Upper lobe of right lung (tissue), 1 donor: ENCODE measurements around the gene PCARE. TPM values are rescaled to one million over a fixed set of nuclear protein-coding genes. Genes with fewer than 3 reads are reported as not detected.
"Not testable (repeated sequence)": the region's sequence is repeated elsewhere in the genome, so short reads cannot be mapped to it uniquely, and the experiment has no call there.

ENCODE experiments used
- ATAC-seq: fragments of 200-7000 bp; cut with Tn5 transposase; one replicate; pipeline ENCODE4 v1.9.1; 2020; ENCODE audit warnings: mild to moderate bottlenecking, moderate library complexity
- DNase-seq: peaks from one replicate; pipeline ENCODE4 v3.0.0-alpha.2; 2020
- H3K27ac ChIP-seq: fragments of 200-600 bp; one replicate; pipeline ENCODE4 v1.8.0; 2022
- H3K27me3 ChIP-seq: fragments of 200-600 bp; one replicate; pipeline ENCODE4 v1.8.0; 2022; ENCODE audit warnings: mild to moderate bottlenecking
- H3K36me3 ChIP-seq: fragments of 200-600 bp; one replicate; pipeline ENCODE4 v1.8.0; 2022
- H3K4me1 ChIP-seq: fragments of 200-600 bp; one replicate; pipeline ENCODE4 v1.8.0; 2022
- H3K4me3 ChIP-seq: fragments of 200-600 bp; one replicate; pipeline ENCODE4 v1.8.0; 2022; ENCODE audit warnings: mild to moderate bottlenecking
- H3K9me3 ChIP-seq: fragments of 200-600 bp; one replicate; pipeline ENCODE4 v1.8.0; 2022
- intact Hi-C: fragments of 100-400 bp; cut with DNase I; formaldehyde crosslinking; loops from one replicate; pipeline ENCODE4 v1.11.0; 2022
- total RNA-seq: library from RNA; stranded (reverse); fragmentation: NEBNext Ultra II Directional; extraction: Animal tissue kit (Norgen Biotek cat#: 25700); gene quantifications from one replicate; pipeline ENCODE4 v1.2.1, GENCODE V29; 2021
- TF ChIP-seq, protein P1 (sequence below): fragments of 200-600 bp; IDR thresholded peaks from one replicate; pipeline ENCODE4 v1.8.0; 2022; ENCODE audit warnings: antibody characterized with exemption
- donor health status: DM: no; HTN: yes; CAD: no; lungs with severe emphysema.

PCARE gene
- total RNA-seq, 1 donor from 2014 or later, result 0.55 TPM

DNA sequence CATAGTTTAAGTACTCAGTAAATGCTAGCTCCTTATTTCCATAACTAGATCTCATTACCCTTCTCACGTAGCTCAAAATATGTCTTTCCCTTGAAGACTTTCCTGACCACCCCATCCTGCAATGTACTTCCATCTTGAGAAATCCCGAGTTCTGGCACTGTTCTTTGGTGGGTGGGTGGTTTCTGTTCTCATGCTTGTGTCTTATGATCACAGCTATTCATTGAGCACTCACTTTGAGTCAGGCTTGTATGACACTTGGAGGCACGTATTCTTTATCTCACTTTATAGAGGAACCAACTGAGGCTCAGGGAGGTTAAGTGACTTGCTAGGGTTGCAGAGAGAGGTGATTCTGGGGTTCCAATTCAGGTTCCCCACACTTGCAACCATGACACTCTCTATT, 31.9 kb upstream of the PCARE start:
- Histone ChIP-seq H3K27me3 (no peaks in the 10 kb centered on the region), H3K36me3 (no peaks in the 10 kb centered on the region), H3K4me3 (no peak overlapping the region), H3K4me1 (no peaks in the 10 kb centered on the region), H3K9me3 (no peaks in the 10 kb centered on the region), H3K27ac (no peak overlapping the region)
- DNase-seq (no peak), ATAC-seq (peak; percentile 35)
- TF ChIP-seq, protein P1, sequence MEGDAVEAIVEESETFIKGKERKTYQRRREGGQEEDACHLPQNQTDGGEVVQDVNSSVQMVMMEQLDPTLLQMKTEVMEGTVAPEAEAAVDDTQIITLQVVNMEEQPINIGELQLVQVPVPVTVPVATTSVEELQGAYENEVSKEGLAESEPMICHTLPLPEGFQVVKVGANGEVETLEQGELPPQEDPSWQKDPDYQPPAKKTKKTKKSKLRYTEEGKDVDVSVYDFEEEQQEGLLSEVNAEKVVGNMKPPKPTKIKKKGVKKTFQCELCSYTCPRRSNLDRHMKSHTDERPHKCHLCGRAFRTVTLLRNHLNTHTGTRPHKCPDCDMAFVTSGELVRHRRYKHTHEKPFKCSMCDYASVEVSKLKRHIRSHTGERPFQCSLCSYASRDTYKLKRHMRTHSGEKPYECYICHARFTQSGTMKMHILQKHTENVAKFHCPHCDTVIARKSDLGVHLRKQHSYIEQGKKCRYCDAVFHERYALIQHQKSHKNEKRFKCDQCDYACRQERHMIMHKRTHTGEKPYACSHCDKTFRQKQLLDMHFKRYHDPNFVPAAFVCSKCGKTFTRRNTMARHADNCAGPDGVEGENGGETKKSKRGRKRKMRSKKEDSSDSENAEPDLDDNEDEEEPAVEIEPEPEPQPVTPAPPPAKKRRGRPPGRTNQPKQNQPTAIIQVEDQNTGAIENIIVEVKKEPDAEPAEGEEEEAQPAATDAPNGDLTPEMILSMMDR, result no peak
- intact Hi-C loops, result no loop called here

DNA sequence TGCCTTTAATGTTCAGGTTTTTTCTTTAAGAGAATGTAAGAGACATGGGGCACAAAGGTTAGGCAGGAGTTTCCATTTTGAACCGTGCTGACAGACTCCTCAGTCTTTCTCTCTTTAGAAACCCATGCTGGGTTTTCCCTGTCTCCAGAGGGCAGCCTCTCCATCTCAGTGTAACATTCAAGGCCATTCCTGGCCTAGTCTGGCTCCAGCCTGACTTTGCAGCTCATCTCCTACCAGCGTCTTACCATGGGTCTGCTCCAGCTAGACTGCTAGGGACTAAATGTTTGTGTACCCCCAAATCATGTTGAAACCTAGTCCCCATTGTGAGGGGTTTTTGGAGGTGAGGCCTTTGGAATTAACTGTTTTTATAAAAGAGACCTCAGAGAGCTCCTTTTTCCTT, 31.1 kb upstream of the PCARE start:
- ATAC-seq, result no peak
- TF ChIP-seq, protein P1, result no peak
- no peak for DNase-seq
- H3K4me1 ChIP-seq, result no peaks in the 10 kb centered on the region
- intact Hi-C loops, result no loop called here
- no peak overlapping the region for H3K4me3 ChIP-seq
- H3K9me3 ChIP-seq, result no peaks in the 10 kb centered on the region
- H3K27me3 ChIP-seq, result no peaks in the 10 kb centered on the region
- H3K27ac ChIP-seq, result no peak overlapping the region
- no peaks in the 10 kb centered on the region for H3K36me3 ChIP-seq

DNA sequence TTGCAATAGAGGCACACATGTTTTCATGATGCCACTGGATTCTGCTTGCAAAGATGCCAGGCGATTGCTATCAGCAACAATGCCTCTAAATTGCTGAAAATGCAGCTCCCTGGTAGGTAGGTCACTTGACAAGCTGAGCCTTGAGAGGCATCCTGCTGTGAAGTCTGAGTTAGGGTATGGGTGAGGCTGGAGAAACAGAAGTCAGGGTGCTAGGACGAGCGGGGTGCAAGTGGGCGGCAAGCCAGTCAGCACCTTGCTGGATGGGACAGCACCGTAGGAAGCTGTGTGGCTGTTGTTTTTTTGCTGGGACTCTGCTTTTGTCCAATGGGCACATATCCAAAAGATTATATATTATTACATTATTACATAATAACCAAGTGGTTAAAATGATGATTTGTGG, 30.4 kb upstream of the PCARE start:
- intact Hi-C loops, result no loop called here
- Histone ChIP-seq H3K27me3 (no peaks in the 10 kb centered on the region), H3K36me3 (no peaks in the 10 kb centered on the region), H3K9me3 (no peaks in the 10 kb centered on the region), H3K4me1 (no peaks in the 10 kb centered on the region), H3K4me3 (no peak overlapping the region), H3K27ac (no peak overlapping the region)
- TF ChIP-seq, protein P1, result no peak
- no peak for DNase-seq
- no peak for ATAC-seq

DNA sequence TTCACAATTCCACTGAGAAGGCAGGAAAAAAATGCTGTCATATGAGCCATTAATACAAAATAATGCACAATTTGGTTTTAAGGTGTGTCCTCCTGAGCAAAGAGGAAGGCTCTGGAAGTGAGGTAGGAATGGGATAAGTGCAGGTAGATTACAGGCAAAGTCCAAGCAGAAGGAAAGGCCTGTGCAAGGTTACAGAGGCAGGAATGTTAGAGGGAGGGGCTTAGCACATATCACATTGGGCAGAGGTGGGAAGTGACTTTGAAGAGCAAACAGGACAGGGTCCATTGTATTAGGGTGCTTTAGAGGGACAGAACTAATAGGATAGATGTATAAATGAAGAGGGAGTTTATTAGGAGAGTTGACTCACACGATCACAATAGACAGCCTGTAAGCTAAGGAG, 26.2 kb upstream of the PCARE start:
- Histone ChIP-seq H3K4me1 (no peaks in the 10 kb centered on the region), H3K27me3 (no peaks in the 10 kb centered on the region), H3K4me3 (no peak overlapping the region), H3K9me3 (no peaks in the 10 kb centered on the region), H3K36me3 (no peaks in the 10 kb centered on the region), H3K27ac (no peak overlapping the region)
- TF ChIP-seq, protein P1, result no peak
- intact Hi-C loops, result no loop called here
- DNase-seq (no peak), ATAC-seq (no peak)

DNA sequence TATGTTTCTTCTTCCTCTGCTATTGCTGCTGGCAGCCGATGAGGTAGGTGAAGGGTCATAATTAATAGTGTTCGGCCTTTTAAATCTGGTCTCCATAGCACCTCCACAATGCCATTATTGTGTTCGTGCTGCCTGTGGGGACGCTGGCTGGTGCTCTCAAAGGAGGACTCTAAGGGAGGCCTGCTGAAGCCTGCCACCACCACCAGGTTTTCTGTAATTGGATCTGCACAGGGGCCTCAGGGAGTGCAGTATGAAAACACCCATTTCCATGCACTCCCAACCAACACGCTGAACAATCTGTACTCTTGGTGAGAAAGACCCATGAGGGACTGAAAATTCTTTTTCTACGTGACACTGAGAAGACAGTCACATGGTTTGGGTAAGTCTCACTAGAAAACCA, 23.2 kb upstream of the PCARE start:
- no peak overlapping the region for H3K4me3 ChIP-seq
- no peaks in the 10 kb centered on the region for H3K9me3 ChIP-seq
- no peak overlapping the region for H3K27ac ChIP-seq
- no peaks in the 10 kb centered on the region for H3K27me3 ChIP-seq
- no peak for ATAC-seq
- TF ChIP-seq, protein P1, result no peak
- DNase-seq, result no peak
- H3K4me1 ChIP-seq, result no peaks in the 10 kb centered on the region
- H3K36me3 ChIP-seq, result no peaks in the 10 kb centered on the region
- intact Hi-C loops, result no loop called here

DNA sequence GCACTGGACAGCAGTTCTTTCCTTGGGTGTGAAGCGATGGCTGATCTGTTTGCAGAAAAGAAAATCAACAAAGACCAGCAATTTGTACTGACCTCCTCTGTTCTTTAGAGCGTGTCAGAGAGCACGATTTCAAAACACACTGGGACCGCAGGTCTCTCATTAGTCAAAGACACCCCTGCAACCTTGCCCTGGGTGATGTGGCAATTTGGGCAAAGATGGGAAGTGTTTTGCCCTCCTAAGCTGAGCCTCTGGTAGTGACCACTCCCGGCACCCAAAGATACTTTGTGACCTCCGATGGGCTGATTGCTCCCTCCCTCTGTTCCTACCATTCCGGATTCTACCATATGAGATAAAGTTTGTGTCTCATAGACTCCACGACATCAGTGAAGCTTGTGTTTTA, 22.6 kb upstream of the PCARE start:
- ATAC-seq, result peak; percentile 63
- intact Hi-C loops, result no loop called here

DNA sequence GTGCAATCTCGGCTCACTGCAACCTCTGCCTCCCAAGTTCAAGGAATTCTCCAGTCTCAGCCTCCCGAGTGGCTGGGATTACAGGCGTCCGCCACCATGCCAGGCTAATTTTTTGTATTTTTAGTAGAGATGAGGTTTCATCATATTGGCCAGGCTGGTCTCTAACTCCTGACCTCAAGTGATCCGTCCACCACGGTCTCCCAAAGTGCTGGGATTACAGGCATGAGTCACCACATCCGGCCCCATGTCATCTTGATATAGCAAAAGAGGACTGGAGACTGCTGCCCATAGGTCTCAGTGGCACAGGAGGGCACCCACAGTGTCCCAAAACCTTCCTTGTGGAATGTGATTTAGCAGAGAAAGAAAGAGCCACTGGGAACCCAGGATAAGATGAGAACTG, 16.0 kb upstream of the PCARE start:
- DNase-seq, H3K4me1 ChIP-seq, intact Hi-C loops, ATAC-seq, H3K36me3 ChIP-seq, H3K4me3 ChIP-seq, H3K27me3 ChIP-seq, H3K27ac ChIP-seq, H3K9me3 ChIP-seq: not testable (repeated sequence)

More for the DNA sequence above, 22.6 kb upstream of the PCARE start:
- no peaks in the 10 kb centered on the region for H3K36me3 ChIP-seq
- H3K9me3 ChIP-seq, result no peaks in the 10 kb centered on the region
- no peak overlapping the region for H3K27ac ChIP-seq
- H3K4me1 ChIP-seq, result no peaks in the 10 kb centered on the region
- no peak overlapping the region for H3K4me3 ChIP-seq
- no peaks in the 10 kb centered on the region for H3K27me3 ChIP-seq
- DNase-seq, result no peak
- TF ChIP-seq, protein P1, result no peak
